HEK293 (cell line): ENCODE results near the gene MOCS2.

Source experiments
- CTCF ChIA-PET: fragments of 350-600 bp; formaldehyde crosslinking; extraction: SDS; loops from one replicate; lab custom pipeline; 2021; ENCODE audit warnings: antibody characterized with exemption; lab: Yijun Ruan, JAX
- POLR2A ChIA-PET: fragments of 300-600 bp; formaldehyde crosslinking; extraction: SDS; loops from one replicate; lab custom pipeline; 2020; ENCODE audit warnings: antibody characterized with exemption, inconsistent platforms; lab: Yijun Ruan, JAX
- H3K27ac ChIP-seq: fragments of 200-500 bp; sonication (Bioruptor generic); 2 replicates; pipeline ENCODE4 v1.5.1; 2014; ENCODE audit warnings: low read depth, low read length, control low read depth, inconsistent platforms; ENCODE audit errors: extremely low read depth
- H3K36me3 ChIP-seq, 2 experiments: fragments of 200-500 bp in 1 of 2; sonication (Bioruptor generic) in 1 of 2; 1 replicate in 1 of 2; 2 replicates in 1 of 2; pipeline ENCODE4 v1.5.1; 2014 to 2017; ENCODE audit warnings: inconsistent platforms in 2 of 2, low read length in 2 of 2; ENCODE audit not compliant: control insufficient read depth in 2 of 2, insufficient read depth in 1 of 2
- H3K4me1 ChIP-seq: fragments of 200-500 bp; sonication (Bioruptor generic); 2 replicates; pipeline ENCODE4 v1.5.1; 2014; ENCODE audit warnings: mild to moderate bottlenecking, low read length, inconsistent platforms; ENCODE audit not compliant: control insufficient read depth, insufficient read depth
- H3K4me3 ChIP-seq: 2 replicates; pipeline ENCODE4 v1.5.1; 2011; ENCODE audit warnings: low read depth, mild to moderate bottlenecking, control low read depth, low read length, moderate library complexity
- H3K9me3 ChIP-seq: fragments of 200-500 bp; sonication (Bioruptor generic); 2 replicates; pipeline ENCODE4 v1.5.1; 2014; ENCODE audit warnings: low read depth, low read length, inconsistent platforms; ENCODE audit not compliant: control insufficient read depth, insufficient read depth
- OVOL3 ChIP-seq: fragments of 450-650 bp; formaldehyde crosslinking; IDR thresholded peaks from 2 replicates; pipeline ENCODE4 v1.5.1; 2016; ENCODE audit warnings: missing biosample characterization, missing genetic modification characterization
- SP2 ChIP-seq: fragments of 450-650 bp; formaldehyde crosslinking; IDR thresholded peaks from 2 replicates; pipeline ENCODE4 v1.5.1; 2016; ENCODE audit warnings: missing biosample characterization, missing genetic modification characterization
- WT1 ChIP-seq: fragments of 450-650 bp; formaldehyde crosslinking; IDR thresholded peaks from 2 replicates; pipeline ENCODE4 v1.5.1; 2016; ENCODE audit warnings: missing biosample characterization, missing genetic modification characterization
- ZBTB17 ChIP-seq: fragments of 450-650 bp; formaldehyde crosslinking; IDR thresholded peaks from 2 replicates; pipeline ENCODE4 v1.5.1; 2016; ENCODE audit warnings: missing biosample characterization, missing genetic modification characterization
- ZBTB21 ChIP-seq: fragments of 450-650 bp; formaldehyde crosslinking; IDR thresholded peaks from 2 replicates; pipeline ENCODE4 v1.5.1; 2017; ENCODE audit warnings: missing biosample characterization, missing genetic modification characterization
- ZEB2 ChIP-seq: fragments of 450-650 bp; formaldehyde crosslinking; IDR thresholded peaks from 2 replicates; pipeline ENCODE4 v1.5.1; 2016; ENCODE audit warnings: missing biosample characterization, missing genetic modification characterization
- ZNF112 ChIP-seq: fragments of 450-650 bp; formaldehyde crosslinking; IDR thresholded peaks from 2 replicates; pipeline ENCODE4 v1.5.0; 2017; ENCODE audit warnings: missing biosample characterization, missing genetic modification characterization
- ZNF121 ChIP-seq: fragments of 450-650 bp; formaldehyde crosslinking; IDR thresholded peaks from 2 replicates; pipeline ENCODE4 v1.5.1; 2016; ENCODE audit warnings: missing biosample characterization, missing genetic modification characterization
- ZNF175 ChIP-seq: fragments of 450-650 bp; formaldehyde crosslinking; IDR thresholded peaks from 2 replicates; pipeline ENCODE4 v1.5.1; 2016; ENCODE audit warnings: missing biosample characterization, missing genetic modification characterization
- ZNF202 ChIP-seq: fragments of 450-650 bp; formaldehyde crosslinking; IDR thresholded peaks from 2 replicates; pipeline ENCODE4 v1.5.1; 2016; ENCODE audit warnings: missing biosample characterization, missing genetic modification characterization, borderline replicate concordance
- ZNF239 ChIP-seq: fragments of 450-650 bp; formaldehyde crosslinking; IDR thresholded peaks from 2 replicates; pipeline ENCODE4 v1.5.1; 2016; ENCODE audit warnings: missing biosample characterization, missing genetic modification characterization
- ZNF248 ChIP-seq: fragments of 450-650 bp; formaldehyde crosslinking; IDR thresholded peaks from 2 replicates; pipeline ENCODE4 v1.5.1; 2017; ENCODE audit warnings: missing biosample characterization, missing genetic modification characterization
- ZNF354C ChIP-seq: fragments of 450-650 bp; formaldehyde crosslinking; IDR thresholded peaks from 2 replicates; pipeline ENCODE4 v1.5.1; 2016; ENCODE audit warnings: missing biosample characterization, missing genetic modification characterization, low read depth, borderline replicate concordance
- ZNF514 ChIP-seq: fragments of 450-650 bp; formaldehyde crosslinking; IDR thresholded peaks from 2 replicates; pipeline ENCODE4 v1.5.1; 2016; ENCODE audit warnings: missing biosample characterization, missing genetic modification characterization
- ZNF529 ChIP-seq: fragments of 450-650 bp; formaldehyde crosslinking; IDR thresholded peaks from 2 replicates; pipeline ENCODE4 v1.5.1; 2017; ENCODE audit warnings: missing genetic modification characterization, missing biosample characterization; ENCODE audit not compliant: insufficient replicate concordance
- ZNF560 ChIP-seq: fragments of 450-650 bp; formaldehyde crosslinking; IDR thresholded peaks from 2 replicates; pipeline ENCODE4 v1.5.1; 2017; ENCODE audit warnings: missing biosample characterization, missing genetic modification characterization, borderline replicate concordance
- ZNF629 ChIP-seq: fragments of 450-650 bp; formaldehyde crosslinking; IDR thresholded peaks from 2 replicates; pipeline ENCODE4 v1.5.1; 2017; ENCODE audit warnings: missing biosample characterization, missing genetic modification characterization
- ZNF664 ChIP-seq: fragments of 450-650 bp; formaldehyde crosslinking; IDR thresholded peaks from 2 replicates; pipeline ENCODE4 v1.5.1; 2016; ENCODE audit warnings: missing biosample characterization, missing genetic modification characterization
- ZNF792 ChIP-seq: fragments of 450-650 bp; formaldehyde crosslinking; IDR thresholded peaks from 2 replicates; pipeline ENCODE4 v1.5.1; 2016; ENCODE audit warnings: missing biosample characterization, missing genetic modification characterization
- TF ChIP-seq, protein P1 (sequence below): fragments of 450-650 bp; formaldehyde crosslinking; IDR thresholded peaks from 2 replicates; pipeline ENCODE4 v1.5.1; 2017; ENCODE audit warnings: missing biosample characterization, missing genetic modification characterization
- TF ChIP-seq, protein P2 (sequence below): fragments of 450-650 bp; formaldehyde crosslinking; IDR thresholded peaks from 2 replicates; pipeline ENCODE4 v1.5.1; 2016; ENCODE audit warnings: missing biosample characterization, missing genetic modification characterization
- TF ChIP-seq, protein P3 (sequence below): fragments of 450-650 bp; formaldehyde crosslinking; IDR thresholded peaks from 2 replicates; pipeline ENCODE4 v1.5.1; 2016; ENCODE audit warnings: missing biosample characterization, missing genetic modification characterization
- TF ChIP-seq, protein P4 (sequence below): fragments of 450-650 bp; formaldehyde crosslinking; IDR thresholded peaks from 2 replicates; pipeline ENCODE4 v1.5.1; 2016; ENCODE audit warnings: missing biosample characterization, missing genetic modification characterization
- TF ChIP-seq, protein P5 (sequence below): fragments of 450-650 bp; formaldehyde crosslinking; IDR thresholded peaks from 2 replicates; pipeline ENCODE4 v1.5.1; 2016; ENCODE audit warnings: missing biosample characterization, missing genetic modification characterization

Gene MOCS2

DNA sequence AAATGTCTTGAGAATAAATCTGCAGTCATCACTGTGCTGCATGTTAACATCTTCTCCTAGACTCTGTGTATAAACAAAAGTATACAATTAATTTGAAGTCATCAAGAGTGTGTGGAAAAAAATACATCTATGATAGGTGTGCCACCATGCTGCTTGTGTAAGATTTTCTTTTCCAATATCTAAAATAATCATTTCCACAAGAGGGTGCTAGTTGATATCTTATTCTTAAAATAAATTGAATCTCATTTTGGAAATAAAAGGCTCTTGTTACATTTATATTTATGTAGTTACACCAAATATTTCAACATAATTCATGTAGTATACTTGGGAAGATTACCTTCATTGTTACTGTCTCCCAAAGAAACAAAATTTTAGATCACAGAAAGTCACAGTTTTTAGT is 14.1 kb upstream of the MOCS2 start:
- Histone ChIP-seq H3K36me3 (no peaks in the 10 kb centered on the region), H3K4me1 (no peaks in the 10 kb centered on the region), H3K9me3 (no peaks in the 10 kb centered on the region), H3K4me3 (no peak overlapping the region), H3K27ac (no peak overlapping the region)
- TF ChIP-seq, protein P1, sequence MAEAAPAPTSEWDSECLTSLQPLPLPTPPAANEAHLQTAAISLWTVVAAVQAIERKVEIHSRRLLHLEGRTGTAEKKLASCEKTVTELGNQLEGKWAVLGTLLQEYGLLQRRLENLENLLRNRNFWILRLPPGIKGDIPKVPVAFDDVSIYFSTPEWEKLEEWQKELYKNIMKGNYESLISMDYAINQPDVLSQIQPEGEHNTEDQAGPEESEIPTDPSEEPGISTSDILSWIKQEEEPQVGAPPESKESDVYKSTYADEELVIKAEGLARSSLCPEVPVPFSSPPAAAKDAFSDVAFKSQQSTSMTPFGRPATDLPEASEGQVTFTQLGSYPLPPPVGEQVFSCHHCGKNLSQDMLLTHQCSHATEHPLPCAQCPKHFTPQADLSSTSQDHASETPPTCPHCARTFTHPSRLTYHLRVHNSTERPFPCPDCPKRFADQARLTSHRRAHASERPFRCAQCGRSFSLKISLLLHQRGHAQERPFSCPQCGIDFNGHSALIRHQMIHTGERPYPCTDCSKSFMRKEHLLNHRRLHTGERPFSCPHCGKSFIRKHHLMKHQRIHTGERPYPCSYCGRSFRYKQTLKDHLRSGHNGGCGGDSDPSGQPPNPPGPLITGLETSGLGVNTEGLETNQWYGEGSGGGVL (tag by site-specific recombination) = no peak
- ChIA-PET POLR2A (no interaction called here), CTCF (interaction anchor here (0.7 to 1.6 kb wide), 6 partner anchors 8 to 1105 kb away, joined by 3 to 8 read pairs (median 4); no protein-coding TSS in a partner anchor)

DNA sequence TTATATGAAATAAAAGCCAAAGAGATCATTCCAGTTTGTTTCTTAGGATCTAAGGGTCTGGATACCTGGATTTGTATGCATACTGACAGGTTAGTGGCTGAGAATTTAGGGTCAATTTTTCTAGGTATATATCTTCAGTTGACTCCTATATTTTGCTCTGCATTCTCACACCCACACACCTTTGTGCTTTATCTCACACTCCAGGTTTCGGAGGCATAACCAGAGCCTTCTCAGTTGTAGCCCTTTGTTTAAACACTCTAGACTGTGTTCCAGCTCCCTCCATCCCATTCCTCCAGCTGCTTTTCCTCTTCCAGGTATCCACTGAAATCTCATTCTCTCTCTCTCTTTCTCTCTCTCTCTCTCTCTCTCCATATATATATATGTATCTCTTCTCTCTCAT is 10.6 kb upstream of the MOCS2 start:
- ChIA-PET CTCF (no interaction called here), POLR2A (no interaction called here)
- TF ChIP-seq ZNF792 (tag by site-specific recombination) = no peak
- no peak for TF ChIP-seq ZNF529 (tag by site-specific recombination)
- TF ChIP-seq OVOL3 (tag by site-specific recombination) = no peak
- TF ChIP-seq ZNF202 = no peak
- TF ChIP-seq, protein P2, sequence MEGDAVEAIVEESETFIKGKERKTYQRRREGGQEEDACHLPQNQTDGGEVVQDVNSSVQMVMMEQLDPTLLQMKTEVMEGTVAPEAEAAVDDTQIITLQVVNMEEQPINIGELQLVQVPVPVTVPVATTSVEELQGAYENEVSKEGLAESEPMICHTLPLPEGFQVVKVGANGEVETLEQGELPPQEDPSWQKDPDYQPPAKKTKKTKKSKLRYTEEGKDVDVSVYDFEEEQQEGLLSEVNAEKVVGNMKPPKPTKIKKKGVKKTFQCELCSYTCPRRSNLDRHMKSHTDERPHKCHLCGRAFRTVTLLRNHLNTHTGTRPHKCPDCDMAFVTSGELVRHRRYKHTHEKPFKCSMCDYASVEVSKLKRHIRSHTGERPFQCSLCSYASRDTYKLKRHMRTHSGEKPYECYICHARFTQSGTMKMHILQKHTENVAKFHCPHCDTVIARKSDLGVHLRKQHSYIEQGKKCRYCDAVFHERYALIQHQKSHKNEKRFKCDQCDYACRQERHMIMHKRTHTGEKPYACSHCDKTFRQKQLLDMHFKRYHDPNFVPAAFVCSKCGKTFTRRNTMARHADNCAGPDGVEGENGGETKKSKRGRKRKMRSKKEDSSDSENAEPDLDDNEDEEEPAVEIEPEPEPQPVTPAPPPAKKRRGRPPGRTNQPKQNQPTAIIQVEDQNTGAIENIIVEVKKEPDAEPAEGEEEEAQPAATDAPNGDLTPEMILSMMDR (tag by site-specific recombination) = no peak
- TF ChIP-seq ZBTB21 (tag by site-specific recombination) = no peak
- no peak for TF ChIP-seq ZNF175 (tag by site-specific recombination)
- TF ChIP-seq ZNF664 (tag by site-specific recombination) = no peak
- TF ChIP-seq, protein P3, sequence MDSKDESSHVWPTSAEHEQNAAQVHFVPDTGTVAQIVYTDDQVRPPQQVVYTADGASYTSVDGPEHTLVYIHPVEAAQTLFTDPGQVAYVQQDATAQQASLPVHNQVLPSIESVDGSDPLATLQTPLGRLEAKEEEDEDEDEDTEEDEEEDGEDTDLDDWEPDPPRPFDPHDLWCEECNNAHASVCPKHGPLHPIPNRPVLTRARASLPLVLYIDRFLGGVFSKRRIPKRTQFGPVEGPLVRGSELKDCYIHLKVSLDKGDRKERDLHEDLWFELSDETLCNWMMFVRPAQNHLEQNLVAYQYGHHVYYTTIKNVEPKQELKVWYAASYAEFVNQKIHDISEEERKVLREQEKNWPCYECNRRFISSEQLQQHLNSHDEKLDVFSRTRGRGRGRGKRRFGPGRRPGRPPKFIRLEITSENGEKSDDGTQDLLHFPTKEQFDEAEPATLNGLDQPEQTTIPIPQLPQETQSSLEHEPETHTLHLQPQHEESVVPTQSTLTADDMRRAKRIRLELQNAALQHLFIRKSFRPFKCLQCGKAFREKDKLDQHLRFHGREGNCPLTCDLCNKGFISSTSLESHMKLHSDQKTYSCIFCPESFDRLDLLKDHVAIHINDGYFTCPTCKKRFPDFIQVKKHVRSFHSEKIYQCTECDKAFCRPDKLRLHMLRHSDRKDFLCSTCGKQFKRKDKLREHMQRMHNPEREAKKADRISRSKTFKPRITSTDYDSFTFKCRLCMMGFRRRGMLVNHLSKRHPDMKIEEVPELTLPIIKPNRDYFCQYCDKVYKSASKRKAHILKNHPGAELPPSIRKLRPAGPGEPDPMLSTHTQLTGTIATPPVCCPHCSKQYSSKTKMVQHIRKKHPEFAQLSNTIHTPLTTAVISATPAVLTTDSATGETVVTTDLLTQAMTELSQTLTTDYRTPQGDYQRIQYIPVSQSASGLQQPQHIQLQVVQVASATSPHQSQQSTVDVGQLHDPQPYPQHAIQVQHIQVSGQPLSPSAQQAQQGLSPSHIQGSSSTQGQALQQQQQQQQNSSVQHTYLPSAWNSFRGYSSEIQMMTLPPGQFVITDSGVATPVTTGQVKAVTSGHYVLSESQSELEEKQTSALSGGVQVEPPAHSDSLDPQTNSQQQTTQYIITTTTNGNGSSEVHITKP (tag by site-specific recombination) = no peak
- no peak for TF ChIP-seq ZNF112 (tag by site-specific recombination)
- TF ChIP-seq ZNF239 (tag by site-specific recombination) = no peak
- no peak for TF ChIP-seq ZNF629
- TF ChIP-seq ZEB2 = no peak
- no peak for TF ChIP-seq ZNF121 (tag by site-specific recombination)
- Histone ChIP-seq H3K9me3 (no peaks in the 10 kb centered on the region), H3K27ac (no peak overlapping the region), H3K4me1 (no peaks in the 10 kb centered on the region), H3K4me3 (no peak overlapping the region), H3K36me3 (no peaks in the 10 kb centered on the region)

DNA sequence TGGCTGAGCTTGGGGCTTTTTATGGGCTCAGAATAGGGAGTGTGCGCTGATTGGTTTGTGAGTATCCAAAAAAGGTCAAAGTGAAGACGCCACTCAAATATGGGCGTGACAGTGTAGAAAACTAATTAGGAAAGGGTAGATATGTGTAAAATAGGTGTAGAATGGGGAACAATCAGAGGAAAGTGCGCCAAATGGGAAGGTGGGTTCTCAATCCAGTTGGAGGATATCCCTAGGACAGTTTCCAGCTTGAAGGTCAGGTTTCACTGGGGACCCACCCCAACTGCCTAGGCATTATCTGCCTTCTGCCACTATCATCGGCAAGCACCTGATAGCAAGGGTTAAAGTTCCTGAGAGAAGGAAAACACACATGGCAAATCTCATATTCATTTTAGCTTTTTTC is 9.3 kb upstream of the MOCS2 start:
- ChIA-PET CTCF (interaction anchor here (0.6 kb wide), 1 partner anchor 71 kb away, joined by 4 read pairs; no protein-coding TSS in a partner anchor), POLR2A (no interaction called here)
- Histone ChIP-seq H3K9me3 (no peaks in the 10 kb centered on the region), H3K4me3 (no peak overlapping the region), H3K36me3 (peaks cover 0 to 3% of the 10 kb centered on the region in 2 experiments; a peak in 1 of 3 replicates), H3K4me1 (no peaks in the 10 kb centered on the region), H3K27ac (no peak overlapping the region)
- TF ChIP-seq WT1 (tag by site-specific recombination) = no peak
- TF ChIP-seq ZNF248 (tag by site-specific recombination) = no peak
- TF ChIP-seq, protein P4, sequence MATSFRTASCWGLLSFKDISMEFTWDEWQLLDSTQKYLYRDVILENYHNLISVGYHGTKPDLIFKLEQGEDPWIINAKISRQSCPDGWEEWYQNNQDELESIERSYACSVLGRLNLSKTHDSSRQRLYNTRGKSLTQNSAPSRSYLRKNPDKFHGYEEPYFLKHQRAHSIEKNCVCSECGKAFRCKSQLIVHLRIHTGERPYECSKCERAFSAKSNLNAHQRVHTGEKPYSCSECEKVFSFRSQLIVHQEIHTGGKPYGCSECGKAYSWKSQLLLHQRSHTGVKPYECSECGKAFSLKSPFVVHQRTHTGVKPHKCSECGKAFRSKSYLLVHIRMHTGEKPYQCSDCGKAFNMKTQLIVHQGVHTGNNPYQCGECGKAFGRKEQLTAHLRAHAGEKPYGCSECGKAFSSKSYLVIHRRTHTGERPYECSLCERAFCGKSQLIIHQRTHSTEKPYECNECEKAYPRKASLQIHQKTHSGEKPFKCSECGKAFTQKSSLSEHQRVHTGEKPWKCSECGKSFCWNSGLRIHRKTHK = no peak
- TF ChIP-seq, protein P5, sequence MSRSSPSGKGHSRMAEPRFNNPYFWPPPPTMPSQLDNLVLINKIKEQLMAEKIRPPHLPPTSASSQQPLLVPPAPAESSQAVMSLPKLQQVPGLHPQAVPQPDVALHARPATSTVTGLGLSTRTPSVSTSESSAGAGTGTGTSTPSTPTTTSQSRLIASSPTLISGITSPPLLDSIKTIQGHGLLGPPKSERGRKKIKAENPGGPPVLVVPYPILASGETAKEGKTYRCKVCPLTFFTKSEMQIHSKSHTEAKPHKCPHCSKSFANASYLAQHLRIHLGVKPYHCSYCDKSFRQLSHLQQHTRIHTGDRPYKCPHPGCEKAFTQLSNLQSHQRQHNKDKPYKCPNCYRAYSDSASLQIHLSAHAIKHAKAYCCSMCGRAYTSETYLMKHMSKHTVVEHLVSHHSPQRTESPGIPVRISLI (tag by site-specific recombination) = no peak
- no peak for TF ChIP-seq SP2 (tag by site-specific recombination)
- TF ChIP-seq ZNF514 (tag by site-specific recombination) = no peak
- TF ChIP-seq ZNF560 = no peak
- no peak for TF ChIP-seq ZBTB17 (tag by site-specific recombination)
- TF ChIP-seq ZNF354C (tag by site-specific recombination) = no peak
